GM10248 (cell line): ENCODE measurements around the gene NIPBL.
A peak's percentile ranks its signal among the peaks of the same experiment; 100 is the strongest.

Experiments
- CTCF ChIA-PET: fragments of 300-600 bp; sonication (Branson Sonifier 250); formaldehyde crosslinking; extraction: SDS; loops from one replicate; lab custom pipeline; 2021; ENCODE audit warnings: antibody characterized with exemption; lab: Yijun Ruan, JAX
- POLR2A ChIA-PET: fragments of 350-650 bp; sonication (Branson Sonifier 250); formaldehyde crosslinking; extraction: SDS; loops from one replicate; lab custom pipeline; 2020; ENCODE audit warnings: antibody characterized with exemption; lab: Yijun Ruan, JAX
- DNase-seq: peaks from one replicate; pipeline ENCODE4 v3.0.0; 2012; ENCODE audit errors: extremely low spot score
- CTCF ChIP-seq: IDR thresholded peaks from 2 replicates; pipeline ENCODE4 v1.5.1; 2012; ENCODE audit warnings: mild to moderate bottlenecking, low read depth; ENCODE audit errors: extremely low read depth, missing control alignments, control extremely low read depth

NIPBL gene

DNA sequence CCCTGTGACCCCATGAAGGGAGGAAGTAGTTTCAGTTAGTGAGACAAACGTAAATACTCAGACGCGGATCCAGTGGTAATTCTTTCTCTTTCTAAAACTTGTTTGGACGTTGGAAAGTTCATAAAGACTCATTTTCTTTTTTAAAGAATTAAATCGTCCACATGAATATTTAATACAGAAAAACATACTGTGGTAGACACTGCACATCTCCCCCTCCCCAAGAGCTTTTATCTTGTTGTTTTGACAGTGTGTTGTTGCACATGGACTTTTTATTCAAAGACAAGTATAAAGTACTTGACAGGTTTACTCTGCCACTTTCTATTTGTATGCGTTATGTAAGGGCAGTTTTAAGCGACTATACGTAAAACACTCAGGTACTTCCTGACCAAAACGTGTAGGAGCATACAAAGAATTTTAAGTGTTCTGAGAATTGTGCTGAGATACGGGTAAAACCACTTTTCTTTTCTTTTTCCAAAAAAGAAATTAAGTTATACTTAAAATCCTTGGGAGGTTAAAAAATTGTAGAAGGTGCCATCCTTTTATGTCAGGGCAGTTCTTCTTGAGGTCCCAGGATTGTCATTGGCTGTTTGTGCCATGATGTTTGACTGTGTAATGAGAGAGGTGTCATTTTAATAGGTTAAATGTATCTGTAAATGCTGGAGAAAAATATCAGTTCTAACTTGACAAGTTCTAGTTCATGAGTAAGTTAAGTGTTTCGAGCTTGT, 1.3 kb downstream of the NIPBL start:
- ChIA-PET POLR2A (no interaction called here), CTCF (interaction anchor here (0.8 to 1.9 kb wide), 6 partner anchors 8 to 147 kb away, joined by 3 to 9 read pairs (median 5); no protein-coding TSS in a partner anchor)
- no peak for TF ChIP-seq CTCF
- peak; percentile 54 for DNase-seq

GRCh38 chr5:36878392-36879082, 2.0 kb downstream of the NIPBL start:
- no peak for TF ChIP-seq CTCF
- ChIA-PET POLR2A (no interaction called here), CTCF (interaction anchor here (1.2 to 1.7 kb wide), 2 partner anchors 10 to 139 kb away, joined by 4 to 9 read pairs; no protein-coding TSS in a partner anchor)
- no peak for DNase-seq

- POLR2A ChIA-PET = no interaction called here
- no peak for TF ChIP-seq CTCF
- no peak for DNase-seq
- CTCF ChIA-PET = interaction anchor here (1.2 kb wide), 1 partner anchor 11 kb away, joined by 4 read pairs; no protein-coding TSS in a partner anchor
Measured at GRCh38 chr5:36879274-36880033, 2.9 kb downstream of the NIPBL start.

DNA sequence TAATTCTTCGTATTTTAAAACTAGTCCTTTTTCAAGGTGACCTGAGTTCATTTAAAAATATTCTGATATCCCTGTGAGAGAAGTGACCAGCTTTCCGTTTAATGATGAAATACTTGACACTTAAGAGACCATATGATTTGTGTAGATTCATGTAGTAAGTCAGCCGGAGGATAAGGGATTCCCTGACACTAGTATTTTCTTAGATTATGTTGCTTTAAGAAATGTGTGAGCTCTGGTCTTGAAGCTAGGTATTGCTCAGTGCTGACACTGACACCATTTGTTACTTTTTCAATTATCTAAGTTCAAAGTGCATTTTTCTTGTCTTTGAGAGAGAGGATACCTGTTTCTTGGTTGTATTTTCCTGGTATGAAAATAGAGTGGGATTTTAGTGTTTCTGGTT, 4.2 kb downstream of the NIPBL start:
- TF ChIP-seq CTCF = no peak
- POLR2A ChIA-PET = no interaction called here
- CTCF ChIA-PET = interaction anchor here (1.6 kb wide), 1 partner anchor 58 kb away, joined by 3 read pairs; no protein-coding TSS in a partner anchor
- DNase-seq = no peak

GRCh38 chr5:36881304-36881703, 4.7 kb downstream of the NIPBL start:
- ChIA-PET CTCF (interaction anchor here (1.6 kb wide), 1 partner anchor 57 kb away, joined by 3 read pairs; no protein-coding TSS in a partner anchor), POLR2A (no interaction called here)
- no peak for DNase-seq
- TF ChIP-seq CTCF = no peak

DNA sequence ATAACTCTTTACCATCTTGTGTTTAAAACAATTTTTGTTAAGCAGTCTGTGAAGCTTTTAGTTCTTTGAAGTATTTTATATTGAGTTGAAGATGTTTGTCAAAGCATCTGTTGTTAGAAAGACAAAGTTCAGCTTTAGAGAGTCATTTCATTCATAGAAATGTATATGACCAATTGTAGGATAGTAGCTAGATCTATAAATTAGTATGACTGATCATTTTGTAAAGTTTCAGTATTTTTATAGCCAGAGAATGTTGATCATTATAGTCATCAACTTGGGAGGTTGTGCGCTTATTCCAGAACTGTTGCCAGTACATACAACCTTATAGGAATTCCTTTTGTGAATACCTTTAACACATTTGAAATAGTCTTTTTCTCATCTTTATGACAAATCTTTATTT, 5.2 kb downstream of the NIPBL start:
- no peak for TF ChIP-seq CTCF
- ChIA-PET CTCF (interaction anchor here (1.6 to 2.3 kb wide), 2 partner anchors 57 to 157 kb away, joined by 3 to 6 read pairs; no protein-coding TSS in a partner anchor), POLR2A (no interaction called here)
- no peak for DNase-seq
